ENCODE results near the gene B3GALT5.

B3GALT5 gene

GRCh38 chr21:39648879-39649278 is 36.1 kb downstream of the B3GALT5 start:
- DNase-seq, result no peak

GRCh38 chr21:39649526-39649925 is 36.8 kb downstream of the B3GALT5 start:
- DNase-seq, result no peak

- no peak for DNase-seq
Observed at GRCh38 chr21:39650306-39650705, 37.6 kb downstream of the B3GALT5 start.

GRCh38 chr21:39650801-39651200 is 38.1 kb downstream of the B3GALT5 start:
- no peak for DNase-seq

GRCh38 chr21:39651206-39651605 is 38.5 kb downstream of the B3GALT5 start:
- no peak for DNase-seq

GRCh38 chr21:39654951-39655350 is 42.2 kb downstream of the B3GALT5 start:
- DNase-seq, result no peak

- no peak for DNase-seq
Observed at GRCh38 chr21:39655589-39655988, 42.8 kb downstream of the B3GALT5 start.

GRCh38 chr21:39656209-39656608 is 43.5 kb downstream of the B3GALT5 start:
- no peak for DNase-seq

- DNase-seq, result no peak
Observed at GRCh38 chr21:39657091-39657689, 44.5 kb downstream of the B3GALT5 start.

- DNase-seq, result no peak
Observed at GRCh38 chr21:39658066-39658465, 45.3 kb downstream of the B3GALT5 start.

GRCh38 chr21:39659070-39659815 is 46.5 kb downstream of the B3GALT5 start:
- DNase-seq, result no peak

GRCh38 chr21:39660191-39660980 is 47.6 kb downstream of the B3GALT5 start:
- DNase-seq, result no peak

- DNase-seq, result no peak
Observed at GRCh38 chr21:39661121-39661520, 48.4 kb downstream of the B3GALT5 start.

GRCh38 chr21:39661740-39662139 is 49.0 kb downstream of the B3GALT5 start:
- no peak for DNase-seq

GRCh38 chr21:39662411-39662953 is 49.7 kb downstream of the B3GALT5 start:
- no peak for DNase-seq

- no peak for DNase-seq
Observed at GRCh38 chr21:39663066-39663465, 50.3 kb downstream of the B3GALT5 start.

GRCh38 chr21:39663742-39664492 is 51.2 kb downstream of the B3GALT5 start:
- no peak for DNase-seq

GRCh38 chr21:39664586-39664985 is 51.8 kb downstream of the B3GALT5 start:
- DNase-seq, result no peak

- no peak for DNase-seq
Observed at GRCh38 chr21:39666026-39666425, 53.3 kb downstream of the B3GALT5 start.

GRCh38 chr21:39666681-39667315 is 54.1 kb downstream of the B3GALT5 start:
- DNase-seq, result no peak

- no peak for DNase-seq
Observed at GRCh38 chr21:39667353-39667891, 54.7 kb downstream of the B3GALT5 start.

- no peak for DNase-seq
Observed at GRCh38 chr21:39668369-39668768, 55.6 kb downstream of the B3GALT5 start.
